Activated T-helper 1 cell treated with Interleukin-2 at 50 U/mL for 16 hours (primary cell): ENCODE measurements around the gene FUBP3.
"Not testable (repeated sequence)": the region's sequence is repeated elsewhere in the genome, so short reads cannot be mapped to it uniquely, and the experiment has no call there.

Source experiments
- DNase-seq: peaks from one replicate; pipeline ENCODE4 v3.0.0-alpha.2; 2020; ENCODE audit warnings: low read depth

The FUBP3 gene

DNA sequence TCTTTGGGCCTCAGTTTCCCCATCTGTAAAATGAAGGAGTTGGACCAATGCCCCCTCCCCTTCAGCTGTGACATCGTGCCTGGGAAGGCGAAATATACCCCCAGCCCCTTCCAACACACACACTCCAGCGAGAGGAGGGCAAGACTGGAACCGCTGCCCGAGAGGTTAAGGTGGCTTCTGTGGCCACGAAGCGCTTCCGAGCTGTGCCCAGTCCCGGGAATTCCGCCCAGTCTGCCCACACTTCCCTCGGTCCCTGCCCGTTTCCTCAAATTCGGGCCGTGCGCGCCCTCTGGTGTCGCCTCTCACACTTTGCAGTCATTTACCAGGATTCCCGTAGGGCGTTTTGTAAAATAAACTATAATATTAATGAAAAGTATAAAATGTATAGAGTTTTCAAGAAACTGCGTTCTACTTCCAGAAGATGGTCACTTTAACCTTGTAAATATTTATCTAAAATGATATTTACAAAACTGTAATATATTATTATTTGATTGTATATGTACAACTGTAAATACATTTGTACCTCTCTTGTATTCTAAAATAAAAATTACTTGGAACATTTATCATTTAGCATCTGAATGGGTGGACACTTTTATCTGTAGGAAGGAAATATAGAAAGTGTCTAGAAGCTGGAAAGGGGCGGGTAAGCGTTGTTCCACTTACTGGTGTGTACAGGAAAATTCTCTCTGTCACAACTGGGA lies 103.2 kb downstream of the FUBP3 start:
- peak; percentile 23 for DNase-seq

DNA sequence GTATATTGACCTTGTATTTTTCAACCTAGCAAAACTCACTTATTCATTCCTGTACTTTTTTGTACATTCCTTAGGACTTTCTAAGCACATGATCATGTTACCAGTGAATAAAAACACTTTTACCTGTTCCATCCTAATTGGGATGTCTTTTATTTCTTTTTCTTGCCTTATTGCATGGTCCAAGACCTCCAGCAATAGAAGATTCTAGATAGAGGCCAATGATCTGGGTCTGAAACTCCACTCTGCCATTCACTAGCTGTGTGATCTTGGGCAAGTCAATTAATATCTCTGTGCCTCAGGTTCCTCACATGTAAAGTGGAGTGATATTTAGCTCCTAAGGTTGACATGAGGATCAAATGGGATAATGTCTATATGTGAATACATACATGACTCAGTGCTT lies 105.7 kb downstream of the FUBP3 start:
- no peak for DNase-seq

DNA sequence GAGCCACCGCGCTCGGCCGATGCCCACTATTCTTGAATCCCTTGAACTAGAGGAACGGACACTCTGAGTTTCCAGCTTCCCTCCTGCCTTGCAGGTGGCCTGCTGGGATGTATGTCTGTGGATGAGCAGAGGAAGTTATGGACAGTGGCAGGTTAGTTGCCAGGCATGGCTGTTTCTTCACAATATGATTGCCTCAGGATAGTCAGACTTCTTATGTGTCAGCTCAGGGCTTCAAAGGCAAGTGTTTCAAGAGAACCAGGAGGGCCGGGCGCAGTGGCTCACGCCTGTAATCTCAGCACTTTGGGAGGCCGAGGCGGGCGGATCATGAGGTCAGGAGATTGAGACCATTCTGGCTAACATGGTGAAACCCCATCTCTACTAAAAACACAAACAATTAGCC lies 106.6 kb downstream of the FUBP3 start:
- not testable (repeated sequence) for DNase-seq

DNA sequence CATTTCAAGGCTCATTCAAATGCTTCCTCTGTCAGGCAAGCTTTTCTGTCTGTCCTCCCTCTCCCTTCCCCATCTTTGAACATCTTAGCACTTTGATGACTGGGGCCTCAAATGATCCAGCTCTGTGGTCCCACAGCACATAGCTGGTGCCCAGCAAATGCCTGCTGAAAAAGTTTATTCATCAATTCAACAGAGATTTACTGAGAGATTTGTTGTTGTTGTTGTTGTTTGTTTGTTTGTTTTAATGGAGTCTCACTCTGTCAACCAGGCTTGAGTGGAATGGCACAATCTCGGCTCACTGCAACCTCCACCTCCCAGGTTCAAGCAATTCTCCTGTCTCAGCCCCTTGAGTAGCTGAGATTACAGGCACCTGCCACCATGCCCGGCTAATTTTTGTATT lies 108.2 kb downstream of the FUBP3 start:
- DNase-seq: no peak
